GM21576 (cell line): ENCODE data around the gene NRXN2.

ENCODE experiments used
- ATAC-seq: cut with Tn5 transposase; IDR thresholded peaks from one replicate; pipeline ENCODE4 v1.9.1; 2021; ENCODE audit warnings: mild to moderate bottlenecking, moderate library complexity; ENCODE audit not compliant: unreplicated experiment

The NRXN2 gene

DNA sequence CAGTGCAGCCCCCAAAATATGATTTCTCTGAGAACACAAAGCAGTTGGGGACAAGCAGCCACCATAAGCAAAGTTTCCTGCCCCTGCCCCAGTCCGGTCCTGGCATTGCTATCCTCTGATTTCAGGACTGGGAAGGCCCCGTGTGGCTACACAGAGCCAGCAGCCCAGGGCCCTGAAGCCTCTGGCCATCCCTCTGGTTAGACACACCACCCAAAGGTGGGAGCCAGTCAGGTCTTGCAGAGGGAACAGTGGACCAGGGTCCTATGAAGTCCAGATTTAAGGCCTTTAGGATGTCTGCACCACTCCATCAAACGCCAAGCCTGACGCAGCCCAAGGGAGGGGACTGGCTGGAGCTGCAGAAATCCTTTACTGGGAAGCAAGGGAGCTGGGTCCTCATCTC, 68.6 kb downstream of the NRXN2 start:
- ATAC-seq: no peak

DNA sequence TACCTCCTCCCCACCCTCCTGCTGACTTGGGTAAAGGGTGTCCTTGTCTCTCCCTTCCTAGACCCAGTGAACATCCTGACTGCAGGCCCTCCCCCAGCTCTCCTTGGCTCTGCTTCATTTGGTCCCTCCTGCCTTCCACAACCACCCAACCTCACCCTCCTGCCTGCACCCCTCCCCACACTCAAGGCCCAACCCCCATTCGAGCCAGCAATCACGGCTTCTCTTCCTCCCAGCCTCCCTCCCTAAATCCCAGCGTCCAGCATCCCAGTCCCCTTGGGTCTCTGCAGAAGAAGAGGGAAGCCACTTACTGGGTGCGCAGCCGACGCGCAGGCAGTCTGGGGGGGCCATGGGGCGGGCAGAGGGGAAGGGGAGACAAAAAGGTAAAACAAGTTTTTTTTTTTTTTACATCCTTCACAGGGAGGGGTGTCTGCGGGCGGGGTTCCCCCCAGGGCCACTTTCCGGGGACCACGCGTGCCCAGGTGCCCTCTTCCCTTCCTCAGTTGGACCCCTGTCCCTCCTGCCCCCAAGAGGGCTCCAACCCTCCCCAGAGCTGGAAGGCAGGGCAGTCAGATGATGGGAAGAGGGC, 69.5 kb downstream of the NRXN2 start:
- ATAC-seq: no peak

DNA sequence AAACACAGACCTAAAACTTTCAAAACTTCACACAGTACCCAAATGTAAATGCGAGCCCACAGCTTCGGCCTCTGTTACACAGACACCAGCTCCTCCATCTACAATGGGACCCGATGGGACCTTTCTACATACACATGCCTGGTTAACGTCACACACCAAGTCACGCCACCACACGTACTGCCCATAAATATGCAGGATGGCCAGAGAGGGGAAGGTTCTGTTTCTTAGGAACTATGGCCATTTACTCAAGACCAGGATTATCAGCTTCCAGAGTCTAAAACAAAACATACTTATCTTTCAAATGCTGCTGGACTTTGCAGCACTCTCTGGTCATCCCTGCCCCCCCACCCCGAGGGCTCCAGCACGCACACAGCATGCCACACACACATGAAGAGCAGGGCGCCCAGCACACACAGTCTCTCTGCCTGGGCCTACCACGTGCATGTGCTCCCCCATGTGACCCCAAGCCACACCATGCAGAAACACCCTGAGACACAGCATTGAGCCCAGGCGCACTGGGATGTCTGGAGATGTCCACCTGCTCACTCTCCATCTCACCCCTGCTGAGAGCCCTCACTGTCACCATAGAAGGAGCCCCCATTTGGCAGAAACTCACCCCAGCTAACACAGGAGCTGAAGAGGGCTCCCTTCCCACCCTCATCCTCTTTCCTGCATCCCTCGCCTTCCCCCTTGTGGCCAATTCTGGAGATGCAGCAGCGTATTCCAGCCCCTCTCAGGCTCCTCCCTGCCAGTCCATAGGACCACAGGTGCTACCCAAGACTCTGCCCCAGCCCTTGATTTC, 70.2 kb downstream of the NRXN2 start:
- no peak for ATAC-seq

DNA sequence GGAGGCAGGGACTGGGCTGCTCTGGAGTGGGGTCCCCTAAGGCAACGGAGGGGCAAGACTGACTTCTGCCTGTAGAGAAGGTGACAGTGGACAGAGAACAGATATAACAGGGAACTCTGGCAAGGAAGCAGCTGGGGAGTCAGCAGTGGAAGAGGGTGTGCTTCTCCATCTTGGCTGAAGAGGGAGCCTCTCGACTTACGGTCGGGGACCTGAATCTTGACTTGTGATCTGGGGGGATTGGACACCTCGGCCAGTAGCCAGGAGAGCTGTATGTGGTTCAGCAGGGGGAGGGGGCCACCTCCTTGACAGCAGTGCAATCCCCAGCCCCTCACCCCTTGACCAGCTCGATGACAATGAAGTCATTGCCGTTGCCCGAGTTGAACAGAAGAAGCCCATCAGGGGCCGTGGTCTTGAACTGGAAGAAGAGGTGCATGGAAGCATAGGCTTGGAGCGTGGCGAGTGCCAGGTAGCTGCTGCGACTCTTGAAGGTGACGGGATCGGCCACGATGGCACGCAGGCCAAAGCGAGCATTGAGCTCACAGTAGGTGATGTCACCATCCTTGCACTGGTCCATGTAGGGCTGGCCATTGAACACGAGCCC, 72.0 kb downstream of the NRXN2 start:
- ATAC-seq: no peak

DNA sequence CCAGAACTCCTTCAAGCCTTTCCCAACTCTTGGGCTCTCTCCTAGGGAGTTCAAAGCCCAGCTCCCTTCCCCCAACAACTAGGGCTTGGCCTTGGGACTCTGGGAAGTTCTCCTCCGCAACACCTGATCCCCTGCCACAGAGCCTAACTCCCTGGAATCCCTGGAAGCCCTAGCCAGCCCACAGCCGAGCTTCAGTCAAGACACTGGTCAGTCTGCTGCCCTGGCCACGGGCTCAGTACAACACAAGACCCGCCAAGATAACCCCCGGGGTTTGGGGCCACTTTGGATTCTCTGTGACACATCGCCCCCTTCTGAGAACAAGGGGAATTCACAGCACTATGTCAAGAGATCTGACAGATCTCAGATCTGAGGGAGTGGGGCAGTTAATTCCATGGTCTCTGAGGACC, 73.7 kb downstream of the NRXN2 start:
- ATAC-seq: no peak

DNA sequence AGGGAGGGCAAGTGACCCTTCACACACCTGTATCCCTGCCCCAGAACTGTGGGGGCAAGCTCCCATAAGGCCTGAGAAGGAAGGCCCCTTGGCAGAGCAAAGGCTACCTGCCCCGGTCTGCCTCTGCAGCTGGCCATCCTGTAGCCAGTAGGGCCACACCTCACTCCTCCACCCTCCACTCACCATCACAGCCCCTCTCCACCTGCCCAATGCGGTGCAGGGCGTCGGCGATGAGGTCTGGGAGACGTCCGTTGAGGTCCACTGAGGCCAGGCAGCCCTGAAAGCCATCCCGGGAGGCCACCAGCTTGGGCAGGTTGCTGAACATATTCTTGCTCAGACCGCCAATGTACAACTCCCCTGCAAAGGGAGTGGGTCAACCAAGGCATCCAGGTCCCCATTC, 74.4 kb downstream of the NRXN2 start:
- ATAC-seq: no peak

DNA sequence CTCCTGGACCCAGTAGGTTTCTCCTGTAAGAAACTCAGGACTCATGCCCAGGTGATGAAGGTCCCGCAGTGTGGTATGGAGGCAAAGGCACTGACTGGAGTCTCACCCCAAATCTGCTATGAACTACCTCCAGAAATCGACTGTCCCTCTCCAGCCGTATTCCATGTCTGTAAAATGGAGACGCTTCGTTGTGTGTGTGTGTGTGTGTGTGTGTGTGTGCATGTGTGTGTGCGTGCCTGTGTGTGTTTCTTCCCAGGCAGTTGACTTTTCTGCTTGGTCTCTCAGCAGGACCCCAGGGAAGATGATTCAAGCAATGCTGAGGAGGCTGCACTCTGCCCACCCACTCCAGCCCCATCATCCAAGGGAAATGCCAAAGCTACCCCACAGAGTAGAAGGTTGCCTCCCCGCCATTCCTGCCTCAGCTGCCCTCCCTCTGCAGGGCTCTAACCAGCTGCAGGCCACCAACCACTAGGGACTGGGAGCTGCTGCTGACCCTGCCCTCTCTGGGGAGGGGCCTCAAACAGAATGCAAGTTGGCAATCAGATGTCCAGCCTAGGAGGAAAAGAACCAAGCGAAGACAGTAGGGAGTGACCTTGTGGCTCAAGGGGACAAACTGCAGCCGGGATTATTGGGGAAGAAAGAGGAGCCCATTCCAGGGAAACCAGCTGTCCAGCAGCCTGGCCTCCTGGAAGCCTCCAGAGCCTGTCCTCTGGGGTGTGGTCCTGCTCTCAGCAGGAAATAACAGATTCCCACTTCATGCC, 75.8 kb downstream of the NRXN2 start:
- no peak for ATAC-seq

DNA sequence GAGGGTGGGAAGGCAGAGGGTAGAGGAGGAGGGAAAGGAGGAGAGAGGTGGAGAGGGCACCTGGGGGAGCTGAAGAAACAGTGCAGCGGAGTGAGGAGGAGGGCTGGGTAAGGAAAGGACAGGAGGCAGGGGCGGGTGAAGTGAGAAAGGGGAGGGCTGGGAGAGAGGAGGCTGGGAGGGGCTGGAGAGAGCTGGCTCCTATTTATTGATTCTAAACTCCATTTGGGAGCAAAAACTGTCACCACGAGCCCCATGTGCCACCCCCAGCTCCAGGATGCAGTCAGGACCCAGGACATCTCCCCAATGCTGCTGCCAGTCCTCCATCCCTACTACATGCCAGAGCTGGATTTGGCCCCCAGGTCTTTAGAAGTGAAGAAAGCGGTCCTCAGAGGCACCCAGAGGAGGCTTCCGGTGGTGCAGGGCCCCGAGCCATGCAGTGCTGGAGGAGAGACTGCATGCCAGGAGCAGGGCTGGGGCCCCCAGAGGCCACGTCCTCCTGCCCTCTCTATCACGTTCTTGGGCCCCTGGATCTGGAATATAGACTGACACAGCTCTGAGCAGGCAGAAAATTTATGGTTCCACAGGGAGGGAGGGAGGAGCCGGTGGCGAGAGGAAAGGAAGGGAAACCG, 78.2 kb downstream of the NRXN2 start:
- no peak for ATAC-seq

DNA sequence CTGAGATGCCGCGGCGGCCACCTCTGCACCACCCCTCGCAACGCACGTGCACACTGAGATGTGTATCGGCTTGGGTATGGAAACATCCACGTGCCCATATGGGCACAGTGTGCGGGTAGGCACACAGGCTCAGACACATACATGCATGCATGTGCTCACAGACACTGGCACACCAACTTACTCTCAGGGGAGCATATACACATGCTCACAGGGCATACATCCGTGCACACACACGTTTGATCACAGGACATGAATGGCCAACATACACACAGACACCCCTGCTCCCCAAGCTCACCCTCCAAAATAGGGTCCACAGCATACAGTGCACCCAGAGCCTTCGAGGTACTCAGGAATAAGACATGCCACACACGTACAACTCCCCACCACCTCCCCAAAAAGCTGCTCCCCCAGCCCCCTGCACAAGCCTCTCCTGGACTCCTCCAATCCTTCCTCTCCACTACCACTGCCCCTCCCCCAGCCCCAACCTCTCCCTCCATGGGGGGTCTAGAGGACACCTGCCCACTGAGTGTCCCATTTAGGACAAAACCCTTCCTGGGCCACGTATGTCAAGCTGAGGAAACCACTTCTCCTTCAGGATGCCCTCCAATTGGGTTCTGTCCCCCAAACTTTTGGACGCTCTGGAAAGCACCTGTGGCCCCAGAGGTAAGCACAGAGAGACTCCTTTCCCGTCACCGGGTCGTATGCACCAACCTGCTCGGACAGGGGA, 78.9 kb downstream of the NRXN2 start:
- no peak for ATAC-seq

DNA sequence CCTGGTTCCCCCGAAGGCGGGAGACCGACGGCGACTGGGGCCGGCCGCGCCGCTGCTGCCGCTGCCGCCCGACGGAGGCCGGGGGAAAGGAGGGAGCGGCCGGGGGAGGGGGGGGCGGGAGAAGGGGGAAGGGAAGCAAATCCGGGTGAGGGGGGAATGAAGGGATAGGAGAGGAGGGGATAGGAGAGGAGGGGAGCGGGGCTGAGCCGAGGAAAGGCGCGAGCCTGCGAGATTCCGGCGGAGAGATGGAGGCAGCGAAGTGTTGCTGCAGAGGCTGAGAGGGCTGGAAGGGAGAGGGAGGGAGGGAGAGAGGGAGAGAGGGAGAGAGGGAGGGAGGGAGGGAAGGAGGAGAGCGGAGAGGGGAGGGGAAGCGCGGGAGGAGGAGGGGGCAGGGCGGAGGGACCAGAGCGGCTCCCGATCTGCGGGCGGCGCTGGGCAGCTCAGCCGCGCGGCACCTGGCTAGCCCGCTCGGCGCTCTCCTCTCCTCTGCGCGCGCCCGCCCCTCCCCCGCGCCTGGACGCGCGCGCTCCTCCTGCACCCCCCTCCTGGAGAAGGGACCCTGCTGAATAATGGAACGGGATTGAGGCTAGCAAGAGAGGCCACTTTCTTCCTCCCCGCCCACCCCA, 79.6 kb downstream of the NRXN2 start:
- no peak for ATAC-seq

DNA sequence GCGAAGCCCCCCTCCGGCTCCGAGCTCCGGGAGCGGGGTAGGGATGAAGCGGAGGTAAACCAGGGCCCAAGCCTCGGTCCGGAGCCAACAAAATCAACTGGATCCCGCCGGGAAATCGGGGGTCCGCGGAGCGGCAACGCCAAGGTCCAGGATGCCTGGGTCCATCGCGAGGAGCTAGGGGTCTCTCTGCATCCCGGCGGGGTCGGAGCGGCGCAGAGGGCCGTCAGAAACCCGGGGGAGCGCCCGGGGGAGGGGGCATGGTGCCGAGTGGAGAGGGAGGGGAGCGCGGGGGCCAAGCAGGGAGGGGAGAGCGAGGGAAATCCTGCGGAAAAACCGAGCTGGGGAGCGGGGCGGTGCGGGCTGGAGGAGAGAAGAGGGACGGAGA, 80.1 kb downstream of the NRXN2 start:
- ATAC-seq: no peak

DNA sequence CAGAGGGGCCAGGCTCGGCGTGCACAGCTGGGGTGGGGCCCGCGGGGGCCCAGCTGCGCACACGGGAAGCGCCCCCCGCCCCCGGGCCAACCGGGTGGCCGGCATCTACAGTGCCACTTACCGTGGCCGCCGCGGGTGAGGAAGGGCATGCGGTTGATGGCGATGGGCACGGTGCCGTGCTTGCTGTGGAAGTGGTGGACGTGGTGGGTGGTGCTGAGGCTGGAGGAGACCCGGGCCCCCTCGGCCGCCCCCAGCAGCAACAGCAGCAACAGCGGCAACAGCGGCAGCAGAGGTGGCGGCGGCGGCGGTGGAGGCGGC, 80.6 kb downstream of the NRXN2 start:
- ATAC-seq: no peak

DNA sequence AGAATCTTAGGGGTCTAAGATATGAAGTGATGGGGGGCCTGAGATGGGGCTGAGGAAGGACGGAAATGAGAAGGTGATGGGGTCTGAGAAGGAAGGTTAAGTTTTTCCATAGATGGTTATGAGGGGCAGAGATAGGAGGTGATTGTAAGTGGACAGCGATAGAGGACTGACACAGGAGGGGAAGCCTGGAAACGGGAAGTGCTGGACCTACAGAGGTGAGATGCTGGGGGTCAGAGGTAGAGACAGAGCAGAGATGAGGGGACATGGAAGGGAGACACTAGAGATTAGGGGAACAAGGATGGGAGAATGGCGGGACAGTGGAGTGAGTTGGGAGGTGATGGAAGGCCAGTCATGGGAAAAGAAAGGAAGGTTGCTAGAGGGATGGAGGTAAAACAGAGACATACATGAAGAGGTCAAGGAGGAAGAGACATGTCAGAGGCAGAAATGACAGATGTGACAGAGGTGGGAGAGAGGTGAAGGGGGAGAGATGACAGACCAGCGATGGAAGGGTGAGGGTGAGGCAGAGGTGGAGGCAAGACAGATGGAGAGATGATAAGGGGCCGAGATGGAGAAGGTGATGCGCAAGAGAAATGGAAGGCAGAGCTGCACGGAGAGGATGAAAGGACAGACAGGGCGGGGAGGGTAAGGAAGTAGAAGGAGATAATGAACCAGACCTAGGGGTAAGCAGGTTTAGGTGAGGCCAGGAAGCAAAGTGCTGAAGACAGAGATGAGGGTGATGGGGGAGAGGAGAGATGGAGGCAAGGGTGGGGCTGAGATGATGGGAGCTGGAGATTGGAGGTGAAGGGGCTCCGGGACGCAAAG, 81.2 kb downstream of the NRXN2 start:
- ATAC-seq: no peak

DNA sequence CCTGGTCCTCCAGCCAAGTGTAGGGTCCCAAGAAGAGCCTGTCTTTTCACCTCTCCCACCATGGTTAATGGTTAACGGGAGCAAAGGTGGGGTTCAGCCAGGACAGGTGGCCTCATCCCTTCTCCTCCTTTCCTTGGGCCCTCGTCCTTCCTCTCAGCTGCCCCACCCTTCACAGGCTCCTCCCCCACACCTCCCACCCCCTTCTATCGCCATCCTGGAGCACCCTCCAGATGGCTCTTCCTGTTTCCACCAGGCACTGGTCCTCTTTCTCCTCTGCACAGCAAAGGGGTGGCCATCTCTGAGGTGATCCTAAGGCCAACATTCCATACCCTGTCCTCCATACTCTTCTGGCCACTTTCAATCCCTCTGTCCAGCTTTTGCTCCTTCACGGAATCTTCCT, 83.1 kb downstream of the NRXN2 start:
- no peak for ATAC-seq

DNA sequence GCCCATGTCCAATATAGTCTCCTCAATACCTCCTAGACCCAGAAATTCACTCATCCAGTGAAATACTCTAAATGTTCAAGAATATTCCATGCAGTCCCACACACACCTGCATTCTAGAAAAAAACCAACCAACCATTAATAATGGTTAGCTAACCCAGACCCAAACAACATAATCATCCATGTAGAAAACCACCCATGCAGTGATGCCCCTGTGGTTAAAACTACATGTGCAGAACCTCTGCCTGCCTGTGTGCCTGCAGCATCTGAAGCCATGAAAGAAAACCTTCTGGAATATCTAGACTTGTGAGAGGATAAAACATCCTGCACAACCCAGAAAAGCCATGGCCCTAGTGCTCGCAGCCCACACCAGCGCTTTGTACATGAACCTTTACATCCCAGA, 84.2 kb downstream of the NRXN2 start:
- ATAC-seq: no peak

DNA sequence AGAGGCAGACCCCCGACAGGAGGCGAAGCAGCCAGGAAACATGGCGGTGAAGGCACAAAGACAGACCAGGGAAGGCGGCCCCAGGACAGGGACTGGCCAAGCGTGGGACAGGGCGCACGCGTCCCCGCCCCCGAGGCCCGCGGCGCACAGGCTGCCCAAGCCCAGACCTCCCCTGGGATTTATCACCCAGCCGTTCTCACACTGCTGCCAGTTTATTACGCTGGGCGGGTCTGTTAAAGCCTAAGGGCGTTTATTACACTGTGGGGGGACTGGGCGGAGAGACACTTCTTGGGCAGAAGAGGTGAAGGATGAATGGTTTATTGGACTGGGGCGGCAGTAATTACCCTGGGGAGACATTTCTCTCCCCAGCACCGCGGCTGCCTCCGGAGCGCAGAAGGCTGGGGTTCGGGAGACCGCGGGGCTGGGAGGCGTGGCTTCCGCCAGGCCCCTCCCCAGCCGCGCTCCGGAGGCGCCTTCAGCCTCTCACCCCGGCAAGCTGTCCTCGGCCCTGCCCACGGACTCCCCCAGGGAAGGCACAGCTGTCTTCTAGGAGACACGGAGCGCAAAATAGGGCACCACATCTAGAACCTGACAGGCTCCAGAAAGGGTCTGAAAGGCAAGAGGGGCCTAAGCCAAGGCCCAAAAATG, 84.9 kb downstream of the NRXN2 start:
- ATAC-seq: no peak

DNA sequence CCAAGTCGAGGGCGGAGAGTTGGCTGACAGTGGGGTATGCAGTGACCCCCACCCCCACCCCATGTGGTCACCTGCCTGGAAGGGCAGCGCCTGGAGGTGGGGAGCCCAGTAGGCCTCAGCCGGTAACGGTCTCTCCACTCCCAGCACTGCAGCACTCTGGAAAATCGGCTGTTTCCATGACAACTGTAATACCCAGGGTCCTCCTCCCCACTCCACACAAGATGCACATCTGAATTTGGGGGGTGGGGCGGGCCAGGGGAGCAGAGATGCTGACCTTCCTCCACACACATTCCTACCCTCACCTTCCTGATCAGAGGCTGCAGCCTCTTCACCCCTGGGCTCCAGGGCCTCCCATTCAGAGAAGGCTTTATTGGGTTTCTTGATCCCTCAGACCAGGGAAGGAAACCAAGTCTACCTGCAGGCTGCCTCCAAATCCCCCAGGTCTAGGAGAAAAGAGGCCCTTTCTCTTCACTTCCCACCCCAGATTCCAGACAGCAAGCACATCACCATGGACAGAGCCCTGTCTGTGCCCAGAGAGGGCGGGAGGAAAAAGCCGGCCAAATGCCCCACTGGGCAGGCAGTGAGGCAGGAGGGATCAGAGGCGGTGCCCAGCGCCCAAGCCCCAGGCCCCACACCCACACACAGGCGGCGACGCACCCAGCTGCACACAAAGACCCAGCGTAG, 85.5 kb downstream of the NRXN2 start:
- no peak for ATAC-seq

DNA sequence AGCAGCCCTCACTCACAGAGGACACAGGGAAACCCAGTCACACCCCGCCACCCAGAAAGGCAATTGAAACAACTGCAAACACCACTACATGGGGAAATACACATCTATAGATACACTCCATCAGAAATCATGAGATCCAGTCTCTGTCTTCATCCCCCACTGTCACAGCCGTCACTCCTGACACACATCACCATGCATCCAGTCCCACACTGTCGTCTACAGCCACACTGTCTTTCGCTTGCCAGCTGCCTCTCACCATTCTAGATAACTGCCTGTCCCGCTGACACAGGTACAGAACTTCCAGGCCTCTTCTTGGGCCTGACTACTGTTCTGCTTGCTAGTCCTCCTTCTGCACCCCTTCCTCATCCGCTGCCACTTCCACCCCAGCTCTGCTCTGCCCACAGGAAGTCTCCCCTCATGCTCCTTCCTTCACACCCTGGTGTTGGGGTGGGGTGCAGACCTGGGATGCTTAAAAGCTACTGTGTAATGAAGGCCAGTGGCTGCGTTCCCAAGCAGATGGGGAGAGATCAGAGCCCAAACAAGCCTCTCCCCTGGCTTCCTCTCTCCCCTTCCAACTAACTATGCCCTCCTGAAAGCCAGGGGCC, 89.3 kb downstream of the NRXN2 start:
- no peak for ATAC-seq
